CD14-positive monocyte (primary cell): ENCODE results near the gene DNAJC16. TPM values are rescaled to one million over a fixed set of nuclear protein-coding genes. Genes with fewer than 3 reads are reported as not detected.

Experiments
- DNase-seq, 3 donors: peaks; one replicate each; pipeline ENCODE4 v3.0.0-alpha.2; 2011 to 2022
- H2AFZ ChIP-seq: 2 replicates; pipeline ENCODE4 v1.6.0; 2012; ENCODE audit warnings: mild to moderate bottlenecking, low read depth, low read length, inconsistent platforms; ENCODE audit not compliant: insufficient read depth, poor library complexity, severe bottlenecking
- H3K27ac ChIP-seq, 2 donors: 1 replicate in 1 of 2; 2 replicates in 1 of 2; pipeline ENCODE4 v1.5.1; 2012 to 2013; ENCODE audit warnings: low read length in 2 of 2, control low read depth in 1 of 2, inconsistent platforms in 1 of 2, low read depth in 1 of 2, mild to moderate bottlenecking in 1 of 2
- H3K27me3 ChIP-seq, 2 donors: one replicate each; pipeline versions ENCODE4 v1.6.0 to v1.6.1; 2011 to 2013; ENCODE audit warnings: low read length in 2 of 2; ENCODE audit not compliant: control insufficient read depth in 2 of 2, insufficient read depth in 2 of 2
- H3K36me3 ChIP-seq, 2 donors: replicated peaks in 1 of 2; 1 replicate in 1 of 2; 2 replicates in 1 of 2; pipeline versions ENCODE4 v1.5.1 to v1.6.1; 2012 to 2013; ENCODE audit warnings: low read length in 2 of 2, control low read depth in 1 of 2, inconsistent platforms in 1 of 2, mild to moderate bottlenecking in 1 of 2; ENCODE audit not compliant: insufficient read depth in 2 of 2, control insufficient read depth in 1 of 2
- H3K4me1 ChIP-seq, 2 donors: 1 replicate in 1 of 2; 2 replicates in 1 of 2; pipeline versions ENCODE4 v1.5.1 to v1.6.1; 2012 to 2013; ENCODE audit warnings: low read length in 2 of 2, control low read depth in 1 of 2, inconsistent platforms in 1 of 2, mild to moderate bottlenecking in 1 of 2, moderate library complexity in 1 of 2; ENCODE audit not compliant: insufficient read depth in 2 of 2, control insufficient read depth in 1 of 2
- H3K4me2 ChIP-seq: replicated peaks from 2 replicates; pipeline ENCODE3; 2012; ENCODE audit warnings: low read length, moderate library complexity, mild to moderate bottlenecking; ENCODE audit not compliant: poor library complexity, severe bottlenecking; ENCODE audit errors: extremely low read depth
- H3K4me3 ChIP-seq, 3 experiments: fragments of 200-600 bp in 1 of 3; sonication (generic) in 1 of 3; replicated peaks in 1 of 3; 1 replicate in 2 of 3; 2 replicates in 1 of 3; pipeline ENCODE4 v1.5.1; 2011 to 2013; ENCODE audit warnings: low read length in 3 of 3, mild to moderate bottlenecking in 3 of 3, control low read depth in 2 of 3, low read depth in 2 of 3, inconsistent platforms in 1 of 3, moderate library complexity in 1 of 3
- H3K79me2 ChIP-seq: 2 replicates; pipeline ENCODE4 v1.6.0; 2012; ENCODE audit warnings: mild to moderate bottlenecking, control low read depth, inconsistent platforms, low read length, moderate library complexity; ENCODE audit not compliant: insufficient read depth
- H3K9ac ChIP-seq: 2 replicates; pipeline ENCODE4 v1.6.0; 2017; ENCODE audit warnings: low read length, mild to moderate bottlenecking; ENCODE audit not compliant: insufficient read depth, poor library complexity, severe bottlenecking
- H3K9me3 ChIP-seq, 2 donors: replicated peaks in 1 of 2; 1 replicate in 1 of 2; 2 replicates in 1 of 2; pipeline versions ENCODE4 v1.5.1 to v1.6.1; 2012 to 2013; ENCODE audit warnings: low read length in 2 of 2, control low read depth in 1 of 2; ENCODE audit not compliant: control insufficient read depth in 1 of 2, insufficient read depth in 1 of 2
- H4K20me1 ChIP-seq: 2 replicates; pipeline ENCODE4 v1.6.0; 2012; ENCODE audit warnings: mild to moderate bottlenecking, low read length, control low read depth, moderate library complexity; ENCODE audit not compliant: insufficient read depth
- H3K27ac Mint-ChIP-seq, 7 donors: one replicate each; pipeline ENCODE4 v1.8.0; 2020; ENCODE audit warnings: mild to moderate bottlenecking in 7 of 7, mixed read lengths in 7 of 7, moderate library complexity in 6 of 7, inconsistent platforms in 2 of 7
- H3K27me3 Mint-ChIP-seq, 3 donors: one replicate each; pipeline ENCODE4 v1.8.0; 2021 to 2022; ENCODE audit warnings: low read depth in 3 of 3, mild to moderate bottlenecking in 3 of 3, mixed read lengths in 3 of 3, moderate library complexity in 3 of 3, inconsistent platforms in 1 of 3
- H3K36me3 Mint-ChIP-seq, 2 donors: one replicate each; pipeline ENCODE4 v1.8.0; 2020; ENCODE audit warnings: mixed read lengths in 2 of 2, inconsistent platforms in 1 of 2, mild to moderate bottlenecking in 1 of 2
- H3K4me1 Mint-ChIP-seq: one replicate; pipeline ENCODE4 v1.8.0; 2020; ENCODE audit warnings: mild to moderate bottlenecking, mixed read lengths
- H3K4me3 Mint-ChIP-seq, 2 donors: one replicate each; pipeline ENCODE4 v1.8.0; 2020; ENCODE audit warnings: mild to moderate bottlenecking in 2 of 2, mixed read lengths in 2 of 2, moderate library complexity in 1 of 2
- H3K9me3 Mint-ChIP-seq, 7 donors: one replicate each; pipeline ENCODE4 v1.8.0; 2020 to 2022; ENCODE audit warnings: mixed read lengths in 7 of 7, mild to moderate bottlenecking in 6 of 7, moderate library complexity in 6 of 7, inconsistent platforms in 2 of 7
- CTCF ChIP-seq: fragments of 200-600 bp; IDR thresholded peaks from one replicate; pipeline ENCODE4 v1.8.0; 2022; ENCODE audit warnings: antibody characterized with exemption, mild to moderate bottlenecking
- whole genome bisulfite sequencing: methylation state at CpG from one replicate; pipeline ENCODE4 v1.1.5; 2013; ENCODE audit warnings: missing lambda C conversion rate; ENCODE audit not compliant: insufficient coverage; 5-methylcytosine and 5-hydroxymethylcytosine counted together
- intact Hi-C, 2 donors: fragments of 100-400 bp; cut with micrococcal nuclease; formaldehyde crosslinking; loops; one replicate each; pipeline versions ENCODE4 v1.15.0 to v1.15.1; 2023
- polyA minus RNA-seq: library from RNA; depleted of rRNA, polyadenylated mRNA; stranded (reverse); fragments of >200 nt; gene quantifications from 2 replicates; pipeline ENCODE4 v1.2.3, GENCODE V29; 2012
- polyA plus RNA-seq, 3 donors: library from polyadenylated mRNA; depleted of rRNA in 1 of 3; unstranded in 2 of 3; stranded (reverse) in 1 of 3; fragments of 300-500 nt in 2 of 3; fragments of >200 nt in 1 of 3; fragmentation: Illumina TruSeq in 2 of 3; gene quantifications; 1 replicate in 2 of 3; 2 replicates in 1 of 3; pipeline ENCODE4 v1.2.3, GENCODE V29; 2012 to 2021
- total RNA-seq, 12 experiments: library from RNA in 1 of 12; stranded (reverse) in 1 of 12; fragments of 120-200 nt in 1 of 12; gene quantifications; one replicate each; pipeline ENCODE4 v1.2.4 and lab custom pipeline; 2013 to 2026; ENCODE audit warnings: mixed read lengths in 6 of 12, inconsistent platforms in 1 of 12

The DNAJC16 gene
- 8.8 TPM for total RNA-seq (2013)
- polyA plus RNA-seq (1 to 10 TPM; 5.4 to 7.8 (median 6.3) TPM), polyA minus RNA-seq (6.1 and 6.3 TPM in 2 replicates), total RNA-seq (lab: John Stamatoyannopoulos, UW) (7.5 to 16.0 (median 11.8) reads per million in 11 experiments)

GRCh38 chr1:15526490-15527339, at the start of gene DNAJC16:
Gene DNAJC16, plus strand, starts transcription at chr1:15526848. Its CDS starts 2,258 bp downstream, at chr1:15529106.
- no peak for TF ChIP-seq CTCF
- H3K4me1 ChIP-seq, result peaks cover 29 to 43% of the 10 kb centered on the region in 2 donors
- Mint-ChIP-seq H3K27ac (peak within 1 kb of the TSS; percentile 98 to 100 (median 99)), H3K4me3 (peak within 1 kb of the TSS; percentile 85 to 91), H3K27me3 (peaks cover 0 to 3% (median 0%) of the 10 kb centered on the region in 3 donors), H3K36me3 (peaks cover 11 to 12% of the 10 kb centered on the region in 2 donors), H3K9me3 (peaks cover 0 to 1% (median 0%) of the 10 kb centered on the region in 7 donors), H3K4me1 (peaks cover 42% of the 10 kb centered on the region)
- peak within 1 kb of the TSS; percentile 80 to 88 for H3K27ac ChIP-seq
- under 1% methylated on average over 65 of the region's 65 CpGs for WGBS
- H3K4me2 ChIP-seq, result peak within 1 kb of the TSS; percentile 84
- H4K20me1 ChIP-seq, result no peaks in the 10 kb centered on the region
- peak; percentile 99 to 100 (median 100) for DNase-seq
- H3K9ac ChIP-seq, result peak within 1 kb of the TSS; percentile 83
- H3K4me3 ChIP-seq, result peak within 1 kb of the TSS; percentile 73 to 84 (median 77)
- no peaks in the 10 kb centered on the region for H3K9me3 ChIP-seq
- H3K27me3 ChIP-seq, result no peaks in the 10 kb centered on the region
- H3K79me2 ChIP-seq, result peaks cover 31% of the 10 kb centered on the region
- H2AFZ ChIP-seq, result peak within 1 kb of the TSS; percentile 87
- peaks cover 0 to 10% of the 10 kb centered on the region in 2 donors for H3K36me3 ChIP-seq
- intact Hi-C loops, result loop anchor here (5.0 kb wide), 1 partner anchor 91 kb away; the partner anchor contains the start of gene DDI2 (in 2 of the 2)

- no peak overlapping the region for H3K4me2 ChIP-seq
- no peak overlapping the region for H3K9ac ChIP-seq
- H3K4me3 Mint-ChIP-seq, result no peak overlapping the region
- no peaks in the 10 kb centered on the region for H4K20me1 ChIP-seq
- no peaks in the 10 kb centered on the region for H3K27me3 ChIP-seq
- H3K27ac ChIP-seq, result no peak overlapping the region
- no peak for TF ChIP-seq CTCF
- H3K9me3 ChIP-seq, result no peaks in the 10 kb centered on the region
- no peak overlapping the region for H3K4me3 ChIP-seq
- no peak overlapping the region for H3K27ac Mint-ChIP-seq
- no peaks in the 10 kb centered on the region for H3K36me3 Mint-ChIP-seq
- no peaks in the 10 kb centered on the region for H3K4me1 ChIP-seq
- no peak overlapping the region for H2AFZ ChIP-seq
- WGBS, result no CpG with 5 or more reads among the region's 3 CpGs
- H3K27me3 Mint-ChIP-seq, result peaks cover 0 to 5% (median 1%) of the 10 kb centered on the region in 3 donors
- H3K4me1 Mint-ChIP-seq, result peaks cover 2% of the 10 kb centered on the region
- peaks cover 0 to 4% (median 0%) of the 10 kb centered on the region in 7 donors for H3K9me3 Mint-ChIP-seq
- no peaks in the 10 kb centered on the region for H3K36me3 ChIP-seq
- DNase-seq, result no peak
- H3K79me2 ChIP-seq, result no peaks in the 10 kb centered on the region
- intact Hi-C loops, result no loop called here
These were observed 49.7 kb upstream of the DNAJC16 start for GRCh38 chr1:15476927-15477326.
